Inflammatory macrophage treated with lipopolysaccharide for 1 hour (primary cell): ENCODE data around the gene LRRC45.

Experiments used
- DNase-seq, 2 donors: peaks; one replicate each; pipeline ENCODE4 v3.0.0-alpha.2; 2020 to 2022

LRRC45 gene

GRCh38 chr17:81994593-81995462 lies 28.3 kb upstream of the LRRC45 start:
- no peak for DNase-seq

GRCh38 chr17:81995463-81996231 lies 27.5 kb upstream of the LRRC45 start:
- no peak for DNase-seq

- no peak for DNase-seq
Measured at GRCh38 chr17:81996232-81996756, 26.8 kb upstream of the LRRC45 start.

- DNase-seq, result no peak
Measured at GRCh38 chr17:81996757-81997441, 26.2 kb upstream of the LRRC45 start.

GRCh38 chr17:81998212-81998611 lies 24.9 kb upstream of the LRRC45 start:
- no peak for DNase-seq

GRCh38 chr17:81998691-81999438 lies 24.2 kb upstream of the LRRC45 start:
- no peak for DNase-seq

GRCh38 chr17:81999587-81999975 lies 23.5 kb upstream of the LRRC45 start:
- DNase-seq, result no peak

GRCh38 chr17:81999976-82000802 lies 22.9 kb upstream of the LRRC45 start:
- DNase-seq, result no peak

GRCh38 chr17:82000803-82001570 lies 22.1 kb upstream of the LRRC45 start:
- no peak for DNase-seq

- no peak for DNase-seq
Measured at GRCh38 chr17:82001571-82002056, 21.5 kb upstream of the LRRC45 start.

- no peak for DNase-seq
Measured at GRCh38 chr17:82003411-82004381, 19.4 kb upstream of the LRRC45 start.

- DNase-seq, result no peak
Measured at GRCh38 chr17:82004517-82005455, 18.3 kb upstream of the LRRC45 start.

- DNase-seq, result no peak
Measured at GRCh38 chr17:82005701-82006348, 17.3 kb upstream of the LRRC45 start.

- DNase-seq, result no peak
Measured at GRCh38 chr17:82006468-82007227, 16.5 kb upstream of the LRRC45 start.

GRCh38 chr17:82007228-82007494 lies 15.9 kb upstream of the LRRC45 start:
- no peak for DNase-seq

GRCh38 chr17:82007495-82008257 lies 15.4 kb upstream of the LRRC45 start:
- no peak for DNase-seq
